Renal pelvis (tissue), 4 donors: ENCODE measurements around the gene GRAMD2B. TPM values are rescaled to one million over a fixed set of nuclear protein-coding genes. Genes with fewer than 3 reads are reported as not detected.

Experiments
- DNase-seq: peaks from one replicate; pipeline ENCODE4 v3.0.0-alpha.2; 2013
- polyA plus RNA-seq, 3 donors: library from polyadenylated mRNA; unstranded; fragments of 120-200 nt; gene quantifications; one replicate each; pipeline ENCODE4 v1.2.1, GENCODE V29; 2013; ENCODE audit not compliant: insufficient read length in 3 of 3

The GRAMD2B gene
- polyA plus RNA-seq, 3 donors = 21.1 to 25.8 (median 25.7) TPM

- DNase-seq = no peak
Observed at GRCh38 chr5:126471875-126472537, 48.8 kb downstream of the GRAMD2B start.

- no peak for DNase-seq
Observed at GRCh38 chr5:126472538-126472889, 49.3 kb downstream of the GRAMD2B start.

- DNase-seq = no peak
Observed at GRCh38 chr5:126477294-126478117, 54.3 kb downstream of the GRAMD2B start.

- no peak for DNase-seq
Observed at GRCh38 chr5:126479810-126480209, 56.6 kb downstream of the GRAMD2B start.

- no peak for DNase-seq
Observed at GRCh38 chr5:126480824-126481223, 57.6 kb downstream of the GRAMD2B start.

- no peak for DNase-seq
Observed at GRCh38 chr5:126481243-126481642, 58.0 kb downstream of the GRAMD2B start.

- DNase-seq = no peak
Observed at GRCh38 chr5:126482591-126482990, 59.4 kb downstream of the GRAMD2B start.

- DNase-seq = no peak
Observed at GRCh38 chr5:126483156-126483555, 59.9 kb downstream of the GRAMD2B start.

- DNase-seq = no peak
Observed at GRCh38 chr5:126484253-126484652, 61.0 kb downstream of the GRAMD2B start.

- no peak for DNase-seq
Observed at GRCh38 chr5:126486332-126486731, 63.1 kb downstream of the GRAMD2B start.

GRCh38 chr5:126487596-126487995, 64.4 kb downstream of the GRAMD2B start:
- DNase-seq = no peak

- no peak for DNase-seq
Observed at GRCh38 chr5:126488443-126489065, 65.3 kb downstream of the GRAMD2B start.

GRCh38 chr5:126490167-126490940, 67.1 kb downstream of the GRAMD2B start:
- DNase-seq = no peak

- DNase-seq = no peak
Observed at GRCh38 chr5:126492939-126493338, 69.7 kb downstream of the GRAMD2B start.

- no peak for DNase-seq
Observed at GRCh38 chr5:126494393-126494792, 71.2 kb downstream of the GRAMD2B start.

GRCh38 chr5:126497506-126497905, 74.3 kb downstream of the GRAMD2B start:
- no peak for DNase-seq

GRCh38 chr5:126499278-126499677, 76.1 kb downstream of the GRAMD2B start:
- no peak for DNase-seq

GRCh38 chr5:126499853-126500342, 76.7 kb downstream of the GRAMD2B start:
- no peak for DNase-seq

GRCh38 chr5:126501448-126501847, 78.2 kb downstream of the GRAMD2B start:
- DNase-seq = no peak

GRCh38 chr5:126503602-126504104, 80.4 kb downstream of the GRAMD2B start:
- DNase-seq = no peak

- no peak for DNase-seq
Observed at GRCh38 chr5:126506079-126506478, 82.9 kb downstream of the GRAMD2B start.
